HG03378 (cell line): ENCODE results near the gene ALK.
"Not testable (repeated sequence)": the region's sequence is repeated elsewhere in the genome, so short reads cannot be mapped to it uniquely, and the experiment has no call there.

Experiments used
- ATAC-seq: cut with Tn5 transposase; IDR thresholded peaks from one replicate; pipeline ENCODE4 v1.9.1; 2021; ENCODE audit warnings: mild to moderate bottlenecking, moderate library complexity; ENCODE audit not compliant: unreplicated experiment

ALK gene

GRCh38 chr2:29263886-29264285, 657.5 kb downstream of the ALK start:
- ATAC-seq, result no peak

- ATAC-seq, result no peak
Measured at GRCh38 chr2:29262681-29263260, 658.6 kb downstream of the ALK start.

GRCh38 chr2:29261003-29261402, 660.4 kb downstream of the ALK start:
- no peak for ATAC-seq

GRCh38 chr2:29260142-29260772, 661.1 kb downstream of the ALK start:
- no peak for ATAC-seq

DNA sequence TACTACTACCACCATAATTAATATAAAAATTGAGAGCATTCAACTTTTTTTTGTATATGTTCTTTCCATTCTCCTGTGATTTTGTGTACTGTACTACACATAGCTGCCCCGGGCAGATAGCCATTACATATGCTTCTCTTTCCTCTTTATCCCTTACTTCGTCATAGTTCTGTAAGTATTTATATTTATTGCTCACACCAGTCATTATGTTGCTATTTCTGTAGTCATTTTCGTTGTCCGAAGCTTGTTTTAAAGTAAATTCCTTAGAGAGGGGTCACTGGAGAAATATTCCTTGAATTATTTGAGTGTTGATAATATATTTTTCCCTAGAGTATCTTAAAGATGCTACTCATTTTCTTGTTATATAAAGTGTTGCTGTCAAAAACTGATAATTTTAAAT, 662.2 kb downstream of the ALK start:
- no peak for ATAC-seq

GRCh38 chr2:29255004-29255403, 666.4 kb downstream of the ALK start:
- no peak for ATAC-seq

GRCh38 chr2:29253495-29254275, 667.7 kb downstream of the ALK start:
- not testable (repeated sequence) for ATAC-seq

GRCh38 chr2:29253026-29253425, 668.4 kb downstream of the ALK start:
- ATAC-seq, result no peak

DNA sequence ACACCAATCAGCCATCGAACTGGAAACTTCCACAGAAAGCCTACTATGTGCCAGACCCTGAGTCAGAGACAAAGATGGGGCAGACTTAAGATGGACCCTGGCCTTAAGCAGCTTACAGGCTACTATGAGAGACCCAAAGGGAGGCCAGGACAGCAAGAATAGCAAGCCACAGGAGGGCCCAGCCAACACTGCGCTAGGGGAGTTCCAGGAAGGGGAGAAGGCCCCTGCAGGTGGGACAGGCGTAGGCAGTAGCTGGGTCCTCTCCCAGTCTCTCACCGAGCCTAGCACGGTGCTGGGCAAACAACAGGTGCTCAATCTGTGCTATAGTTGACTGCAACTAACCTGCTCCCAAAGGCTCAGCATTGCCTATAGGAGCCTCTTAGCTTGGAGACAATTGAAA, 670.0 kb downstream of the ALK start:
- ATAC-seq, result no peak

DNA sequence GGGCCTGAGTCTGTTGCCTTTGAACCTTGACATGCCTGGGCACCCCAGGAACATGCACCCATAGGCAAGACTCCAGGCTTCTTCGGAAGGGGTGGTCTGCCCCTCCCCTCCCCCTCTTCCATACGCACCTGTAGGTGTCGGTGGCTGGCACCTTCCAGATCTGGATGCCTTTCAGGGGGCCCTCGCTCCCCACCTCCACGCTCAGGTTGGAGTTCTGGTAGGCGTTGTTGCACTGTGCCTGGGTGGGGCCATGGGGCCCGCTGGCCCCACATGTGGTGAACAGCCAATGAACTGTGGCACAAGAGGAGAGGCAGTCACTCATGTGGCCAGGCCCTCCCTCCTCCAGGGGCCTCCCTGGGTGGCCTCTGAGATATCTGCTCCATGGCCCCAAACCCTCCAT, 670.4 kb downstream of the ALK start:
- no peak for ATAC-seq

- no peak for ATAC-seq
Measured at GRCh38 chr2:29249666-29250253, 671.6 kb downstream of the ALK start.

DNA sequence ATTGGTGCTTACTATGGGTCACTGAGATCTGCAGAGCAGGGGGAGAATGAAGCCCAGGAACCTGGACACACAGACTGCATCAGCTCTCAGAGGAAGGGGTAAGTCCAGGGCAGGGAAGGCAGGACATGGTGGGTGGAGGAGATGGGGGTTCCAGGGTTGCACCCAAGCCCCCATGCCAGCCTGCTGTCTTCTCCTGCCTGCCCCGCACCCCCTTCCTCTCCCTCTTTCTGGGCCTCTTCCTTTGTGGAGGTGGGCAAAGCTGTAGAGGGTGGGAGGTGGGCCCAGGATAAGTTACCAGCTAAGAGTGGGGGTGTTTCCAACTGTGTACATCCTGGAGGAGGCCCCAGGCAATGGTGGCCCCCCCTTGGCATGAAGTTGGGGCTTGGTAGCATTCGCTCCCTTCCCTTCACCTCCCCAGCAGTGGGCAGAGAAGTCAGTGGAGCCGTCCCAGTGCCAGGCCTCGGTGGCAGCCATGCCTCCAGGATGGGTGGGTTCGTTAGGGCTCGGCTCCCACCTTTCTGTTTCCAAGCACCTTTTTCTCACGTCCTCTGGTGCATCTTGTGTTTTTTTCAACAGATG, 674.0 kb downstream of the ALK start:
- ATAC-seq, result no peak

GRCh38 chr2:29246383-29247300, 674.7 kb downstream of the ALK start:
- ATAC-seq, result no peak

GRCh38 chr2:29245742-29246382, 675.5 kb downstream of the ALK start:
- ATAC-seq, result no peak

DNA sequence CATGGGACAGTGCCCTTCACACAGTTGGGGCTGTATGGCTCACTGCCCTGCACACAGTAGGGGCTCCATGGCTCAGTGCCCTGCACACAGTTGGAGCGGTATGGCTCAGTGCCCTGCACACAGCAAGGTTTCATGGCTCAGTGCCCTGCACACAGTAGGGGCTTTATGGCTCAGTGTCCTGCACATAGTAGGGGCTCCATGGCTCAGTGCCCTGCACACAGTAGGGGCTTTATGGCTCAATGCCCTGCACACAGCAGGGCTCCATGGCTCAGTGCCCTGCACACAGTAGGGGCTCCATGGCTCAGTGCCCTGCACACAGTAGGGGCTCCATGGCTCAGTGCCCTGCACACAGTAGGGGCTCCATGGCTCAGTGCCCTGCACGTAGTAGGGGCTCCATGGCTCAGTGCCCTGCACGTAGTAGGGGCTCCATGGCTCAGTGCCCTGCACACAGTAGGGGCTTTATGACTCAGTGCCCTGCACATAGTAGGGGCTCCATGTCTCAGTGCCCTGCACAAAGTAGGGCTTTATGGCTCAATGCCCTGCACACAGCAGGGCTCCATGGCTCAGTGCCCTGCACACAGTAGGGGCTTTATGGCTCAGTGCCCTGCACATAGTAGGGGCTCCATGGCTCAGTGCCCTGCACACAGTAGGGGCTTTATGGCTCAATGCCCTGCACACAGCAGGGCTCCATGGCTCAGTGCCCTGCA, 676.2 kb downstream of the ALK start:
- ATAC-seq, result not testable (repeated sequence)

DNA sequence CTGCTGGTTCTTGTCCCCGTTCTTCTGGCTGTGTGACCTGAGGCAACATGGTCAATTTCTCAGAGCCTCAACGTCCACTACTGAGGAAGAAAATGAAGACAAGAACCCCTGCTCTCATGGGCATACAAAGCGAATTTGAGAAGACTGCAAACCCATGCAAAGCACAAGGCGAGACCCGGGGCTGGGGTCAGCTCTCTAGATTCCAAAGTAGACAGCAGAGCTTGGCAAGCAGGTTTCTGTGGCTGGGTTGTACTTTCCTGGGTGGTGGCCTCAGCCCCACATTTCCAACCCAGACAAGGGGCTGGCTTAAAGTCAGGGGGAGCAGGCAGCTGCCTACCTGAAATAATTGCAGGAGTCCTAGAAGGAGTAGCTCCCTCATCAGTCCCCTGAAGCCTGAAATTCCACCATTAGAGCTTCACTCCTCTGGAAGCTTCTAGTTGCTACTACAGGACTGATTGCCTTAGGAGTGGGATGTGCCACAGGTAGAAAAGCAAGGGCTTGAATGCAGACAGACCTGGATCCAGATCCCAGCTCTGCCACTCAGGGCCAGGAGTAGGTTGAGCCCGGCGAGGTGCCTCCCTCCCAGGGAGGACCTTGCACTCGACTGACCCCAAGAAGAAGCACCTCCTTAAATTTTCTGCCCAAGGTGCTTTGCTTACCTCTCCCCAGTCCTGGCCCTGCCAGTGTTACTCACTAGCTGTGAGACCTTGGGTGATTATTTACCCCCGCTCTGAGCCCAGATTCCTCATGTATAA, 678.6 kb downstream of the ALK start:
- ATAC-seq, result no peak

- no peak for ATAC-seq
Measured at GRCh38 chr2:29241955-29242565, 679.3 kb downstream of the ALK start.

DNA sequence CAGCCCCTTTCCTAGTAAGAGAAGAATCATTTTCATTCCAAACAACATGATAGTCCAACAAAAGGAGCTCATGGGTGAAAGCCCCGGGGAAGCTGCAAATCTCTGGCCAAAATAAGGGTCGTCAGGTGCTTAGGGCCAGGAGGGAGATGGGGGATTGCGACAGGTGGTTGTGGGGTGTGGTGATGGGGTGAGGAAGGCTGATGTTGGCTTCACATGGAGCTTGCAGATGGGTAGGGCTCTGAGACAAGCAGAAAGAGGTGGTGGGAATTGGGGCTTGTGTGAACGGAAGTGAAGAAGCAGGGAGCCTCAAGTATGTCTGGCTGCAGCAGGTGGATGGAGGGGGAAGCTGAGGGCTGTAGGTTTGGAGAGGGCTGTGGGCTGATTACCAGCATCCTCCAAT, 680.0 kb downstream of the ALK start:
- no peak for ATAC-seq
